ENCODE data around the gene ZNF512.
"Not testable (repeated sequence)": the region's sequence is repeated elsewhere in the genome, so short reads cannot be mapped to it uniquely, and the experiment has no call there.

Gene ZNF512, protein sequence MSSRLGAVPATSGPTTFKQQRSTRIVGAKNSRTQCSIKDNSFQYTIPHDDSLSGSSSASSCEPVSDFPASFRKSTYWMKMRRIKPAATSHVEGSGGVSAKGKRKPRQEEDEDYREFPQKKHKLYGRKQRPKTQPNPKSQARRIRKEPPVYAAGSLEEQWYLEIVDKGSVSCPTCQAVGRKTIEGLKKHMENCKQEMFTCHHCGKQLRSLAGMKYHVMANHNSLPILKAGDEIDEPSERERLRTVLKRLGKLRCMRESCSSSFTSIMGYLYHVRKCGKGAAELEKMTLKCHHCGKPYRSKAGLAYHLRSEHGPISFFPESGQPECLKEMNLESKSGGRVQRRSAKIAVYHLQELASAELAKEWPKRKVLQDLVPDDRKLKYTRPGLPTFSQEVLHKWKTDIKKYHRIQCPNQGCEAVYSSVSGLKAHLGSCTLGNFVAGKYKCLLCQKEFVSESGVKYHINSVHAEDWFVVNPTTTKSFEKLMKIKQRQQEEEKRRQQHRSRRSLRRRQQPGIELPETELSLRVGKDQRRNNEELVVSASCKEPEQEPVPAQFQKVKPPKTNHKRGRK

DNA sequence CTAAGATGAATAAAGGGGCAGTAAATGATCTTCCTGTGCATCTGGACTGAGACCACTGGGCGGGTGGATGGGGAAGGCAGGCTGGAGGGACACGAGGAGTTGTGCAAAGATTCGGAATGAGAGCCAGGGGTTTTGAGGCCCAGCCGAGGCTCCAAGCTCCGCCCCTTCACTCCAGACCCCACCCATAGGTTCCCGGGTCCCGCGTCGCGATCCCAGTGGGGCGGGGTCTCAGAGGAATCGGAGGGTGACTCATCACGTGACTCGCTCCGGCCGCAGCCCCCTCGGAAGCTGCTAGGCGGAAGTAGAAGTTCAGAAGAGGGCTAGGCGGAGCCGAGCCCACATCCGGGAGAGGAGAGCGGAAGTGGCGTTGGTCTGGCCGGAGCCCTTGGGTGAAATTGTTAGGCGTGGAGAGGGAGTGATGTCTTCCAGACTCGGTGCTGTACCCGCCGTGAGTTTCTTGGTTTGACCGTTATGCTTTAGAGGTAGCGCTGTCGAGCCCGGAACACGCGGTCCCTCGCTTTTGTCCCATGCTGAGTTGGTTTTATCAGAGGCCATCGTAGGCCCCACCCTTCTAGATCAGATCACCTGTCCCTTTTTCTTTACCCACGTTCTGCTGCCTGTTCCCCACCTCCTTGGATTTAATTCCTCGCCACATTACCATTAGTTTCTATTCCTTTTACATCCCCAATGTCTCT is at the start of gene ZNF512:
ZNF512 (plus strand) TSS at position 348 of the 695 bp plus-strand sequence; CDS start at position 419, 71 bp downstream.
- peak; percentile 94 for DNase-seq (ENCODE audit: low read depth)

DNA sequence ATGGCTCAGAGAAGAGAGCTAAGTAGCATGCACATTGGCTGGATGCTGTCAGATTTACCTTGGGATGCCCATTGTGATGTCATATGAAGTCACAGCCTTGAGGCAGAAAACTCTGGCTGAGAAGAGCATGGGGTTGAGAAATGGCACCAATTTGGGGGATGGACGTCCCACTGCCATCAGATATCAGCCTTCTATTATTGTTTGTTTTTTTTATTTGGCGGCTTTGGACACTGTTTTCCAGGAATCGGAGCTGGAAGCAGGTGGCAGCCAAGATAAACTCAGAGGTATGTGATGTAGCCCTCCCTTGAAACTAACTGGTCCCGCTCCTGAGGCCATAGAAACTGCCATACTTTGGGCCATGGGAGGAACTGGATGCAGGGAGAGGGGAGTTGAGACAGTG is 45.6 kb upstream of the ZNF512 start:
- DNase-seq (ENCODE audit: low read depth), result no peak

DNA sequence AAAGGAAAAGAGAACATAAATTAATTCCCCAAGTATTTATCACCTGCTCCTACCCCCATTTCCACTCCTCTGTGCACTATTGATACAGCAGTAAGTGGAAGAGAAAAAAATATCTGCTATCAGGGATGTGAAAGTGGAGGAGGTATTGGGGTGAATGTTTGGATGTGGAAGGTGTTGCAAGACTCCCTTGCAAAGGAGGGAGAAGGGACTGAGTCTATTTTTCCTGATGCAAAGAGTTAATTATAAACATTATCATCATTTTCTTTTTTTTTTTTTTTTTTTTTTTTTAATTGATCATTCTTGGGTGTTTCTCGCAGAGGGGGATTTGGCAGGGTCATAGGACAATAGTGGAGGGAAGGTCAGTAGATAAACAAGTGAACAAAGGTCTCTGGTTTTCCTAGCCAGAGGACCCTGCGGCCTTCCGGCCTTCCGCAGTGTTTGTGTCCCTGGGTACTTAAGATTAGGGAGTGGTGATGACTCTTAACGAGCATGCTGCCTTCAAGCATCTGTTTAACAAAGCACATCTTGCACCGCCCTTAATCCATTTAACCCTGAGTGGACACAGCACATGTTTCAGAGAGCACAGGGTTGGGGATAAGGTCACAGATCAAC is 43.9 kb upstream of the ZNF512 start:
- not testable (repeated sequence) for DNase-seq (ENCODE audit: low read depth)

DNA sequence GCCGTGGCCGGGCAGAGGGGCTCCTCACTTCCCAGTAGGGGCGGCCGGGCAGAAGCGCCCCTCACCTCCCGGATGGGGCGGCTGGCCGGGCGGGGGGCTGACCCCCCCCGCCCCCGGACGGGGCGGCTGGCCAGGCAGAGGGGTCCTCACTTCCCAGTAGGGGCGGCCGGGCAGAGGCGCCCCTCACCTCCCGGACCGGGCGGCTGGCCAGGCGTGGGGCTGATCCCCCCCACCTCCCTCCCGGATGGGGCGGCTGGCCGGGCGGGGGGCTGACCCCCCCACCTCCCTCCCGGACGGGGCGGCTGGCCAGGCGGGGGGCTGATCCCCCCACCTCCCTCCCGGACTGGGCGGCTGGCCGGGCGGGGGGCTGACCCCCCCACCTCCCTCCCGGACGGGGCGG is 43.2 kb upstream of the ZNF512 start:
- DNase-seq (ENCODE audit: low read depth), result not testable (repeated sequence)

DNA sequence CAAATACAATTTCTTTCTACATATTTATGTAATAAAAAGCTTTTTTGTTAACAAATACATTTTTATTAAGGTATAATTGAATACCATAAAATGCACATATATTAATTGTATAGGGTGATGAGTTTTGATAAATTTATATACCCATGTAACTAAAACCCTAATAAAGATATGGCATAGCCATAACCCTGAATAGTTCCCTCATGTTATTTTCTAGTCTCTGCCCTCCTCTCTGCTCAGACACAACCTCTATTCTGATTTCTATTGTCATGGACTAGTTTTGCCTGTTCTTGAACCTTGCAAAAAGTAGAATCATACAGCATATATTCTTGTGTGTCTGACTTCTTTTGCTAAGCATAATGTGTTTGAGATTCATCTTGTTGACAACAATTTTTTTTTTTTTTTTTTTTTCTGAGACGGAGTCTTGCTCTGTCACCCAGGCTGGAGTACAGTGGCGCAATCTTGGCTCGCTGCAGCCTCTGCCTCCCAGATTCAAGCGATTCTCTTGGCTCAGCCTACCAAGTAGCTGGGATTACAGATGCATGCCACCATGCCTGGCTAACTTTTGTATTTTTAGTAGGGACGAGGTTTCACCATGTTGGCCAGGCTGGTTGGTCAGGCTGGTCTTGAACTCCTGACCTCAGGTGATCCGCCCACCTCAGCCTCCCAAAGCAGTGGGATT is 38.6 kb upstream of the ZNF512 start:
- no peak for DNase-seq (ENCODE audit: low read depth)

DNA sequence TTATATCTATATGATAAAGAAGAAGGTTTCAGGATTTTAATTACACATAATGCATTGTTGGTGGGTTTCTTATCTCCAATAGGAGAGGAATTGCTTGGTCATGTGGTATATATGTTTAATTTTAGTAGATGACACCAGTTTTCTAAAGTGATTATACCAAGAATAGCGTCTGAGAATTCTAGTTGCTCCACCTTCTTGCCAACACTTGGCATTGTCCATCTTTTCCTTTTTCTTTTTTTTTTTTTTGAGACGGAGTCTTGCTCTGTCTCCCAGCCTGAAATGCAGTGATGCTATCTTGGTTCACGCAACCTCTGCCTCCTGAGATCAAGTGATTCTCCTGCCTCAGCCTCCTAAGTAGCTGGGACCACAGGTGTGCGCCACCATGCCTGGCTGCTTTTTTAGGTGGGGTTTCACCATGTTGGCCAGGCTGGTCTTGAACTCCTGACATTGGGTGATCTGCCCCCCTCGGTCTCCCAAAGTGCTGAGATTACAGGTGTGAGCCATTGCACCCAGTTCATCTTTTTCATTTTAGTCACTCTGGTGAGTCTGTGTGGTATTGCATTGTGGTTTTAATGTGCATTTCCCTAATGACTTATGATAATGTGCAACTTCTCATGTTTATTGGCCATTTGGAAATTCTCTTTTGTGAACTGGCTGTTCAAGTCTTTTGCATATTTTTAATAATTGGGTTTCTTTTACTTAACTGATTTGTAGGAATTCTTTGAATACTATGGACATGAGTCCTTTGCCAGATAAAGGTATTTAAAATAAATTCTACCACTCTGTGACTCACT is 37.3 kb upstream of the ZNF512 start:
- DNase-seq (ENCODE audit: low read depth), result peak; percentile 76

DNA sequence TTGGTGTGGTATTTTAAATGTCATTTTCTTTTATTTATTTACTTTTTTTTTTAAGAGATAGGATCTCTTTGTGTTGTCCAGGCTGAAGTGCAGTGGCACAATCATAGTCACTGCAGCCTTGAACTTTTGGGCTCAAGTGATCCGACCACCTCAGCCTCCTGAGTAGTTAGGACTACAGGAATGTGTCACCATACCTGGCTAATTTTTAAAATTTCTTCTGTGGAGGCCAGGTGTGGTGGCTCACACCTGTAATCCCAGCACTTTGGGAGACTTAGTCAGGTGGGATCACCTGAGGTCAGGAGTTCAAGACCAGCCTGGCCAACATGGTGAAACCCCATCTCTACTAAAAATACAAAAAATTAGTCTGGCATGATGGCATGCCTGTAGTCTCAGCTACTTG is 33.5 kb upstream of the ZNF512 start:
- DNase-seq (ENCODE audit: low read depth), result no peak

DNA sequence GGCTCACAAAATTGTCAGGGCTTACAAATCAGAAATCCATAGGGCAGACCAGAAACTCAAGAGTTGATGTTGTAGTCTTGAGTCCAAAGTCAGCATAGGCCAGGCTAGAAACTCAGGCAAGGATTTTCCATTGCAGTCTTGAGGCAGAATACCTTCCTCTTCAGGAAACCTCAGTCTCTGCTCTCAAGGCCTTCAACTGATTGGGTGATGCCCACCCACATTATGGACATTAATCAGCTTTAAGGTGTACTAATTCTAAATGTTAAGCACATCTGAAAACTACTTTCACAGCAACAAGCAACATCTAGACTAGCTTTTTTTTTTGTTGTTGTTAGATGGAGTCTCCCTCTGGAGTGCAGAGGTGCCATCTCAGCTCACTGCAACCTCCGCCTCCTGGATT is 31.3 kb upstream of the ZNF512 start:
- no peak for DNase-seq (ENCODE audit: low read depth)

DNA sequence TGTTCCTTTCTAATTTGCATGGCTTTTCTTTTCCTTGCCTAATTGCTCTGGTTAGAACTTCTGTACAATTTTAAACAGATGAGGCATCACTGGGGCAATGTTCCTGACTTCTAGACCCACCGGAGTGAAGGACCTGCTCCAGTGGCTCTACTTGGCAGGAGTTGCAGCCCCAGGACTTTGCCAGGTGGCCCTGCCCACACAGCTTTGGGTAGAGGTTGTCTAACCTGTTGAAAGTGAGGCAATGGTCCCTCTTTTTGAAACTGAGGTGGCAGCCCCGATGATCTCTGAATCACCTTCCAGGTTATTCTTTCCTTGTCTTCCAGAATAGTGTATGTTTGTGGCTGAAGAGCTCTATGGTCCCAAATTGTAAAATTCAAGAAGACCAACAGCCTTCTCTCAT is 29.9 kb upstream of the ZNF512 start:
- no peak for DNase-seq (ENCODE audit: low read depth)

DNA sequence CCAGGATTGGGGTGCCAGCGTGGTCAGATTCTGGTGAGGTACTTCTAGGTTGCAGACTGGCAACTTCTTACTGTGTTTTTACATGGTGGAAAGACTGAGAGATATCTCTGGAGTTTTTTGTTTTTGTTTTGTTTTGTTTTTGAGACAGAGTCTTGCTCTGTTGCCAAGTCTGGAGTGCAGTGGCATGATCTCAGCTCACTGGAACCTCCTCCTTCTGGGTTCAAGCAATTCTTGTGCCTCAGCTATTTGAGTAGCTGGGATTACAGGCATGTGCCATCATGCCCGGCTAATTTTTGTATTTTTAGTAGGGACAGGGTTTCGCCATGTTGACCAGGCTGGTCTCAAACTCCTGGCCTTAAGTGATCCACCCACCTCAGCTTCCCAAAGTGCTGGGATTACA is 28.4 kb upstream of the ZNF512 start:
- not testable (repeated sequence) for DNase-seq (ENCODE audit: low read depth)

DNA sequence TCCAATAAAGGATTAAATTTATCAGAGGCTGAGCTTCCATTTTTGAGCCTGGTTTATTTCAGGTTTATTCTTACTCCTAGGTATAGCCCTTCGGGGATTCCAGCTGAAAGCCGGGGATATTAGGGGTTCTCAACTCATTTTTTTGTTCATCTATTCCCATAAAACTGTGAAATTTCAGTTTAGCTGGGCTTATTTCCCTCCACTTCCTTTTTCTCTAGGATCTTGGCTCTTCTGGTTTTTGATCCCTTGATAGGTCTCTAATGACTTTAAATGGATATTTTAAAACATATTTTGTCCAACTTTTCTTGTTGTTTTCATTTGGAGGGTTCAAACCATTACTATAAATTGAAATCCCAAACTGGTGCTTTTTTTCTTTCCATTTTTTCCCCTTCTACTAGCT is 23.6 kb upstream of the ZNF512 start:
- DNase-seq (ENCODE audit: low read depth), result no peak

DNA sequence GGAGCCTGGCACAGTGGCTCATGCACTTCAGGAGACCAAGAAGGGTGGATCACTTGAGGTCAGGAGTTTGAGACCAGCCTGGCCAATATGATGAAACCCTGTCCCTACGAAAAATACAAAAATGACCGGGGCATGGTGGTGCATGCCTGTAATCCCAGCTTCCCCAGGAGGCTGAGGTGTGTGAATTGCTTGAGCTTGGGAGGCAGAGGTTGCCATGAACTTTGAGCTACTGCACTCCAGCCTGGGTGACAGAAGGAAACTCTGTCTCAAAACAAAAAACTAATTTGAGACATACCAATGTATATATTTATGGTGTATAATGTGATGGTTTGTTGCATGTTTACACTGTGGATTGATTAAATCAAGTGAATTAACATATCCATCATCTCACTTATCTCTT is 21.8 kb upstream of the ZNF512 start:
- no peak for DNase-seq (ENCODE audit: low read depth)

DNA sequence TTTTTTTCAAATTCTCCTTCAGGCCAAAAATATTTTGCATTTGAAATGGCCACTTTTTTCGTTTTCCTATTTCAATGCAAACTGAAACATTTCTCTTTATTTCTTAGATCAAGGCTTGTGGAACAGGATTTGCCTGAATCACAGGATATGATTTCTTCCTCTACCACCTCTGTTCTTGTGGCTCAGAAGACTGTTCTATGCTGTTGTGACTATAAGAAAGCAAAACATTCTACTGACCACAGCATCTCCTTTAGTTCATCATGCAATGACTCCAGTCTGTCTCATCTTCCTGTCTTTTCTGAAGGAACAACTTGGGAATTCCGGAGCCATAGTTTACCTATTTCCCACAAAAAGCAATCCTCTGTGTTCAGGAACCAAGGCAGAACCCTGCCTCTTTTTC is 16.2 kb upstream of the ZNF512 start:
- DNase-seq (ENCODE audit: low read depth), result peak; percentile 79

DNA sequence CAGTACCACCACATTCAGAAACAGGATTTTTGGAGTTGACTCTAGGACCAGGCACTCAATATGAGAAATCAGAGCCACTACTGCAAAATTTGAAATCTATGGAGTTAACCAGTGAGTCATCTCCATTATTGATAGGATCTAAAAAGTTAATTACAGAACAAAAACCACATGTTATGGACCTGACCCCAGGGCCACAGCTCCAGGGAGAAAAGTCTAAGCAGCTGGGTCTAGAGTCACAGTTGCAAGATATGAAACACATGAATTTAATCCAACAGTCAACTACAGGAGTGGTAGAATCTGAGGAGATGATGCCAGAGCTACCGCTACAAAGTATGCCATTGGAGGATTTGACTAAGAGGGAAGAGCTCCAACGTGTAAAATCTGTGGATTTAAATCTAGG is 13.4 kb upstream of the ZNF512 start:
- DNase-seq (ENCODE audit: low read depth), result peak; percentile 67

DNA sequence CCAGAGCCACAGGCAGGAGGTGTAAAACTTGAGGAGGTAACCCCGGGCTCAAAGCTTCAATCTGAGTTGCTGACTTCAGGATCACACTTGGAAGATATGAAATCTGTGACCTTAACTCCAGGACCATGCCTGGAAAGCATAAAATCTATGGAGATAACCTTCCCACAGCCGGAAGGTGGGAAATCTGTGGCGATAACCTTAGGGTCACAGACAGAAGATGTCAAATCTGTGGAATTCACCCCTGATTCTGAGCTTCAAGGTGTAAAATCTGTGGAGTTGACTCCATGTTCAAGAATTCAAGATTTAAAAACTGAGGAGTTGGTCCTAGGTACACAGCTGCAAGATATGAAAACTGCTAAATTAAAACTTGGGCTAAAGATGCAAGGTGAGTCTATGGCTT is 11.6 kb upstream of the ZNF512 start:
- DNase-seq (ENCODE audit: low read depth), result no peak

DNA sequence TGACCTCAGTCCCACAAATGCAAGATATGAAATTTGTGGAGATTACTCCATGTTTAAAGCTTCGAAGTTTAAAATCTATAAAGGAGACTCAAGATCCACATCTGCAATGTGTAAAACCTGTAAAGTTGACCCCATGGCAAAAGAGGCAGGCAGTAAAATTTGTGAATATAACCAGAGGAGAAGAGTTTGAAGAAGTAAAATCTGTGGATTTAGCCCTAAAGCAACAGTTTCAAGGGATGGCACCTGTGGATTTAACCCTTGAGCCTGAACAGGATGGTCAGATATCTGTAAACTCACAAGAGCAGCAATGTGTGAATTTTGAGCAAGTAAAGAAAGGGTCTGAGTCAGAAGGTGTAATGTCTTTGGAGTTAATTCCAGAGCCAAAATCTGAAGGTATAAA is 11.2 kb upstream of the ZNF512 start:
- DNase-seq (ENCODE audit: low read depth), result no peak

DNA sequence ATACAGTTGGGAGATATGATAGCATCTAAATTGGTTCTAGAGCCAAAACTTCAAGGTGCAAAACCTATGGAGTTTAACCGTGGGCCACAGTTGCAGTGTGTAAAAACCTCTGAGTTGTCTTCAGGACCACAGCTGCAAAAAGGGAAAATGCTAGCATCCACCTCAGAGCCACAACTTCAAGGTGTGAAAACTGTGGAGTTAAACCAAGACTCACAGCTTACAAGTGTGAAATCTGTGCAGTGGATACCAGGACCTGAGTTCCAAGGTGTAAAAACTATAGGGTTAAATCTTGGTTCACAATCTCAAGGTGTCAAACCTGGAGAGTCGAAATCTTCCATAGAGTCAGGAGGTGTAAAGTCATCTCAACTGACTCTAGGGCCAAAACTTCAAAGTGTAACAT is 10.4 kb upstream of the ZNF512 start:
- DNase-seq (ENCODE audit: low read depth), result no peak

DNA sequence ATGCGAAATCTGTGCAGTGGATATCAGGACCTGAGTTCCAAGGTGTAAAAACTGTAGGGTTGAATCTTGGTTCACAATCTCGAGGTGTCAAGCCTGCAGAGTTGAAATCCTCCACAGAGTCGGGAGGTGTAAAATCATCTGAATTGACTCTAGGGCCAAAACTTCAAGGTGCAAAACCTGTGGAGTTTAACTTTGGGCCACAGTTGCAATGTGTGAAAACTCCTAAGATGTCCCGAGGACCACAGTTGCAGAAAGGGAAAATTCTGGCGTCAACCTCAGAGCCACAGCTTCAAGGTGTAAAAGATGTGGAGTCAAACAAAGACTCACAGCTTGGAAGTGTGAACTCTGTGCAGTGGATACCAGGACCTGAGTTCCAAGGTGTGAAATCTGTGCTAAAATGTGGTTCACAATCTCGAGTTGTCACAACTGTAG is 9.8 kb upstream of the ZNF512 start:
- DNase-seq (ENCODE audit: low read depth), result no peak

DNA sequence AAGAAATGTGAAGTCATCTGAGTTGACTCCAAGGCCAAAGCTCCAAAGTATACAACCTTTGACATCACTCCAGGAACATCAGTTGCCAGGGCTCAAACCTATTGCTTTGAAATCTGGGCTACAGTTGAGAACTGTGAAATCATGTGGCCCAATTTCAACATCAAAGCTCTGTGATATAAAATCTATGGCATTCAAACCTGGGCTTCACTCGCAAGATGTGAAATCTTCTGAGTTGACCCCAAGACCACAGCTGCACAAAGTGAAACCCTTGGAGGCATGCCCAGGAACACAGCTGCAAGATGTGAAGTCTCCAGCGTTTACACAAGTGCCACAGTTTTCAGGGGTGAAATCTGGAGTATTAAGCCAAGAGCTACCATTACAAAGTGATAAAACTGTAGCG is 9.4 kb upstream of the ZNF512 start:
- DNase-seq (ENCODE audit: low read depth), result no peak

DNA sequence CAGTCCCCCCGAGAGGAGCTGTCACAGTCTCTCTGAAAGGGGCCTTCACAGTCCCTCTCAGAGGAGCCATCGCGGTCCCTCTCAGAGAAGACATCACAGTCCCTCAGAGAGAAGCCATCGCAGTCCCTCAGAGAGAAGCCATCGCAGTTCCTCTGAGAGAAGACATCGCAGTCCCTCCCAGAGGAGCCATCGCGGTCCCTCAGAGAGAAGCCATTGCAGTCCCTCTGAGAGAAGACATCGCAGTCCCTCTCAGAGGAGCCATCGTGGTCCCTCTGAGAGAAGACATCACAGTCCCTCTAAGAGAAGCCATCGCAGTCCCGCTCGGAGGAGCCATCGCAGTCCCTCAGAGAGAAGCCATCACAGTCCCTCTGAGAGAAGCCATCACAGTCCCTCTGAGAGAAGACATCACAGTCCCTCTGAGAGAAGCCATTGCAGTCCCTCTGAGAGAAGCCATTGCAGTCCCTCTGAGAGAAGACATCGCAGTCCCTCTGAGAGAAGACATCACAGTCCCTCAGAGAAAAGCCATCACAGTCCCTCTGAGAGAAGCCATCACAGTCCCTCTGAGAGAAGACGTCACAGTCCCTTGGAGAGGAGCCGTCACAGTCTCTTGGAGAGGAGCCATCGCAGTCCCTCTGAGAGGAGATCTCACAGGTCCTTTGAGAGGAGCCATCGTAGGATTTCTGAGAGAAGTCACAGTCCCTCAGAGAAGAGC is 1.3 kb upstream of the ZNF512 start:
- DNase-seq (ENCODE audit: low read depth), result no peak

Measured in EH (cell line).